ENCODE data around the gene ZFAND3.

- TF ChIP-seq GATA2 (IDR thresholded peaks at IDR 0.05; ENCODE audit: low read depth, low read length) = no peak
- TF ChIP-seq GATA3 (IDR thresholded peaks at IDR 0.05; ENCODE audit: low read depth, low read length) = no peak
Measured at GRCh38 chr6:37992749-37993148, 173.2 kb downstream of the ZFAND3 start.
